NCI-H1092 treated with DMSO at 0.1 percent for 48 hours (cell line): ENCODE data around the gene ARF1.

Experiments
- DNase-seq: peaks from one replicate; lab custom pipeline; 2025; lab: John Stamatoyannopoulos, UW

The ARF1 gene

DNA sequence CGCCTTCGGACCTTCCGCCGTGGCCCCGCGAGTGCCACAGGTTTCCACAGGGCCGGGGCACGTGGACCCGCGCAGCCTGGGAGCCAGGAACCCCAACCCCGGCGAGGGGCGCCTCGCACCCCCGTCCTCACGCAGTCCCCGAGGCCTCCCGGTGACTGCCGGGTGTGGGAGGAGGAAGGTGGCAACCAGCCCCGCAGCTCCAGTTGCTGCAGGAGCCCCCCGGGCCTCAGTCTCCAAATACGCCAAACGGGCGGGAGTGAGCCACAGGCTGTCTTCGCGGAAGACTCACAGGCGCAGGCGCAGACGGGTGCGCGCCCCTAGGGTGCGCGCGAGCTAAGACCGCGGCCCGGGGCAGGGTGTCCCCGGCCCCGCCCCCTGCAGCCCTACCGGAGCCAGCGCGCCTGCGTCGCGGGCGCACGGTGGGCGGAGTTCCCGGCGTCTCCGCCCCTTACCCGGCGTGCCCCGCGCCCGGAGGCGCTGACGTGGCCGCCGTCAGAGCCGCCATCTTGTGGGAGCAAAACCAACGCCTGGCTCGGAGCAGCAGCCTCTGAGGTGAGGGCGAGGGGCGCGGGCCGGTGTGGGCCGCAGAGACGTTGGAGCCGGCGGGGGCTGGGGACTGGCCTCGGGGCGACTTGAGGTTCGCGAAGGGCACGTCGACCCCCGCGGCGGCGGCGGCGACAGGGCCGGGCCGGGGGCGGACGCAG lies at the start of gene ARF1:
Gene ARF1 (plus strand): TSS at position 495 of the 704 bp plus-strand sequence. CDS start 14,407 bp downstream, outside the sequence.
- peak; percentile 93 for DNase-seq

- DNase-seq = no peak
These were observed 49.1 kb upstream of the ARF1 start for GRCh38 chr1:228033376-228033775.

DNA sequence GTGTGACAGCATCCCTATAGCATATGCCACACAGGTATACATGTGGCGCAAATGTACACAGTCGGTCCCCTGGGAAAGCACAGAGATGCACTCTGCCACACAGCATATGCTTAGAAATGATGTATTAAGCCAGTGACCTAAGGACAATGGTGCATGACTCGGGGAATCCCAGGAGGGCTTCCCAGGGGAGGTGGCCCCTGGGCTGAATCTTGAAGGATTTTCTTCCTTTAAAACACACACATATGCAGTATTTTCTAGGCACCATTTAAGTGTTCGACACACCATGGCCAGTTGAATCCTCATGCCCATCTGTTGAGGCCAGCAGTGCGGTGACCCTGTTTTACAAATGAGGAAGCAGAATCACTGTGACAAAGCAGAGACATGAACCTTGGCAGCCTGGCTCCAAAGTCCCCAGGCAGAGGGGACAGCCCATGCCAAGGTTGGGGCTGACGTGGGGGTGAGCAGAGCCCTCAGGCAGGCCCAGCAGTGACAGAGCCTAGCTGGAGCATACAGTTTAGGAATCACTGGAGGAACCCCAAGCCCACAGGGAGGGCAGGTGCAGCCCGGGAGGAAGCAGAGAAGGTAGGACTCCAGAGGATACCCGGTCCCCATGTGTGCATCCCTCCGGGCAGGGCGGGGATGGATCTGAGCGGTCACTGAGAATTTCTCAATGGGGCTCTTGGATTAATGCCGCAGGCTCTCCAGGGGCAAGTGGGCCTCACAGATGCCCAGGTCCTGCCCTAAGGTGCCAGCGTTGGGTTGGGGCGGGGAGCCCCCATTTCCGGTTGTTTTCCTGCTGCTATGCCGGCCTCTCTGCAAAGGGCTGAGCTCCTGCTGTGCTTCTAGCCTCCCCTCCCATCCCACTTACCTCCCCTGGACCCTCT lies 47.3 kb upstream of the ARF1 start:
- no peak for DNase-seq

DNA sequence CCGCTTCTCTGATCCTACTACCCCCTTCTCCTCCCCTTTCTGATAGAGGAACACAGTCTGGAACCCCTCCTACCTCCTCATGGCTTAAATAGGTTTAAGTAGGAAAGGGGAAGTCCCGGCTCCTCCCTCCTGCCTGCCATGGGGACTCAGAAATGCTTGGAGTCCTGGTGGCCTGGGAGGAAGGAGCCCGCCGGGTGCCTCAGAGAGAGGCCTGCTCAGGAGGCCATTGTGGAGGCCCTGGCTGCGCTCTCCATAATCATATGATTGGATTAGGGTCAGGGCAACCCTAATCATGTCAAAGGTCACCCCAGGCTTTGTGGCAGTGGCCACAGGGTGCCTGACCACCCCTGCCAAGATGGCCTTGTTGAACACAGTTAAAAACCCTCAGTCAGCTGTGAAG lies 46.7 kb upstream of the ARF1 start:
- no peak for DNase-seq

DNA sequence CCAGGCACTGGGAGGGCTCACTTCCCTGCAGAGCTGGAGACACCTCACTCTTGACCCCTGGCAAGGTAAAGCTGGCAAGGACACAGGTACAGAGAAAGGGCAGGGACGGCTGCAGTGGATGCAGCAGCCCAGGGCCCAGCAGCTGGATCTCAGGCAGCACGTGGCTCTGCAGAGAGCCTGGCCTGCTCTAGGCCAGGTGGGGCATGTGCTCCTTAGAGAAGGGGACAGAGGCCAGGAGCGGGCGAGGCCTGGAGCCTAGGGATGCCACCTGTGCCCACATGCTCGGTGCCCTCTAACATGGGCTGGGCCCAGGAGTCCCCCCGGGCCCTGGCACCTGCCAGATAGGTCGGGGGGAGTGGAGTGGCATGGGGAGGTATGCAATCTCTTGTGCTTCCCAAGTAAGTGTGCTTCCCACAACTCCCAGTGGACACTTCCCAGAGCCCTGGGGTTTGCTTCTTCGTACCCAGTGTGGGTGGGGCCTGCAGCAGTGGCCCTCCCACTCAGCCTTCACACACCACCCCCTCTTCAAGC lies 45.7 kb upstream of the ARF1 start:
- DNase-seq = no peak

DNA sequence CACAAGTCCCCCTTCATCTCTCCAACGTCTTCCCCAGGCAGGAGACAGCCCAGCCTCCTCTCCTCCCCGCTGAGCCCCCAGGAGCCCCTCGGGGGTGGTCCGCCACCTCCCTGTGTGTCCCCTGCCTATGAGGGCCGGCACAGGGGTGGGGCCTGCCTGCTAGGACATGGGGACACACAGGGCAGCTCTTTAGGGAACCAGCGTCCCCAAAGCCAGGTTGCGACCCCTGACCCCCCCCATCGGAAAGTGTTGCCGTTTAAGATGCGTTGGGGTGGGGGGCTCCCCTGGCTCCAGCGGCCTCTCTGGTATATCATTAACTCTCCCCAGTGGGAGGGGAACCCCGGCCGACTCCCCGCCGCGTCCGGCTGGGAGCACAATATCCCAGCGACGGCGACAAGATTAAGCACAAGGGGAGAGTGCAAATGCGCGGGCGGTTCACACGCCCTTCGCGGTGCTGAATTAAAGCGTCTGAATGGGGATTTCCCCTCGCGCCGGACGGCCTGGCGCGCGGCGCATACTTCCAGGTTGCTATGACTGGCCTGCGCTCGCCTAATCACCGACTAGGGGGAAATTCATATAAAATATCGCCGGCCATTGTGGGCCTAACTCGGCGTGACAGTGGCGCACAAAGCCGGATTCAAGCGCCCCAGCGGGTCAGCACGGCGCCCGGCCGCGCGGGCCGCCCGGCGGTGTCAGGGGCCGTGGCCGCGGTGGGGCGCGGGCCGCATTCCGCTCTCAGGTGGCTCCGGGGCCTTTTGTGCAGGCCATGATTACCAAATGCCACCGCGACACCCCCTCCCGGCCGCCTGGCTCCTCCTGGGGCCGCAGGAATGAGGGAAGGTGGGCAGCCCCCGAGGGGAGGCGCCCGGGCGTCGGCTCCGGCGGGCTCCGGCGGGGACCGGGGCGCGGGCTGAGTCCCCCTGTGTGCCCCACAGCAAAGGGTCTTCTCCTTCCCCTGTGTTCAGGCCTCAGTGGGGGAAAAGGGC lies 44.8 kb upstream of the ARF1 start:
- no peak for DNase-seq

- DNase-seq = no peak
These were observed 44.0 kb upstream of the ARF1 start for GRCh38 chr1:228038387-228039005.

- DNase-seq = no peak
These were observed 43.3 kb upstream of the ARF1 start for GRCh38 chr1:228039006-228039903.

DNA sequence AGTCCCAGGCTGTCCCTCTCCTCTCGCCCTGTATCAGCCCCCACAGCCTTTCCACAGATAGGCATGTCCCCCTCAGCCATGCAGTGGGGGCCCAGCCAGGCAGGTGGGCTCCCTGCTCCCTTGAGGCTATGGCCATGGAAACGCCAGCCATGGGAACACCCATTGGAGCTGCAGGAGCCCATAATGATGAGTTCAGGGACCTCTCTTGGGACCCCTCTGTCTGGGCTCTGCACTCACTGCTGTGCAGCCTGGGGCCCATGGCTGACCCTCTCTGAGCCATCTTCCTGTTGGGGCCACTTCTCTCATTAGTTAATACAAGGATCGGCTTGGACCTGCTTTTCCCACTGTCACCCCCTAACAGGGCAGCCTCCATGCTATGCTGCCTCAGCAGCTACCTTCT lies 42.5 kb upstream of the ARF1 start:
- no peak for DNase-seq

DNA sequence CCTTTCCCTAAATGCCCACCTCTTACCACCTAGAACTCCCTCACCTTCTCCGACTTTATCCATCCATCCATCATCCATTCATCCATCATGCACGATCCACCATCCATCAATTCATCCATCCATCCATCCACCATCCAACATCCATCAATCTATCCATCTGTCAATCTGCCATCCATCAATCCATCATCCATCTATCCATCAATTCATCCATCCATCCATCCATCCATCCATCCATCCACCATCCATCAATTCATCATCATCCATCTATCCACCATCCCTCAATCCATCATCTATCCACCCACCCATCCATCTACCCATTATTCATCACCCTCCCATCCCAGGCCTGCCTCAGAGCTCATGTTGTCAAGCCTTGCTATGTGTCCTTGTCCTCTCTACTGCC lies 41.2 kb upstream of the ARF1 start:
- no peak for DNase-seq

- DNase-seq = no peak
These were observed 40.0 kb upstream of the ARF1 start for GRCh38 chr1:228042508-228042907.

GRCh38 chr1:228043281-228043848 lies 39.1 kb upstream of the ARF1 start:
- DNase-seq = no peak

GRCh38 chr1:228044961-228045360 lies 37.5 kb upstream of the ARF1 start:
- no peak for DNase-seq

GRCh38 chr1:228045405-228045804 lies 37.1 kb upstream of the ARF1 start:
- no peak for DNase-seq

GRCh38 chr1:228045871-228046270 lies 36.6 kb upstream of the ARF1 start:
- no peak for DNase-seq

DNA sequence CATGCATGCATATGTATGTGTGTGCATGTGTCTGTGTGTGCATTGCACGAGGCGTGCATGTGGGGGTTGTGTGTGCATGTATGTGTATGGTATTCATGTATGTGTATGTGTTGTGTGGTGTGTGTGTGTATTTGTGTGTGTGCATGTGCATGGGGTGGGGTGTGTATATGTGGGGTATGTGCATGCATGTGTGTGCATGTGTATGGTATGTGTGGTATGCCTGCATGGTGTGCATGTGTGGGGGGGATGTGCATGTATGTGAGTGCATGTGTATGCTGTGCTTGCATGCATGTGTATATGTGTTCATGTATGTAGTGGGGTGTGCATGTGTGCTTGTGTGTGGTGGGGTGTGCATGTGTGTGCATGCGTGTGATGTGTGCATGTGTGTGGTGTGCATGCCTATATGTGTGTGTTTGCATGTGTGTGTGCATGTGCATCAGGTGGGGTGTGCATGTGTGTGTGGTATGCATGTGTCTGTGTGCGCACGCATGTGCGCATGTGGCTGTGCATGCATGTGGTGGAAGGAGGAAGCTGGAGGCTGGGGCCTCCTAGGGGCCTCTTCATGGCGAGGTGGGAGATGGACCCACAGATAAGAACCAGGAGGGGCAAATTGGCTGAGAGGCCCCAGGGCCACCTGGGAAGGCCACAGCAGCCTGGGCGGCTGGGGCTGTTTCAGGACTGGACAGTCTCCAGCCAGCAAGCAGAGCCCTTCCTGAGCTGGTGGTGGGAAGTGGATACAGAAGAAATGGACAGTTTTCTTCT lies 35.9 kb upstream of the ARF1 start:
- no peak for DNase-seq

GRCh38 chr1:228047183-228047466 lies 35.4 kb upstream of the ARF1 start:
- no peak for DNase-seq

DNA sequence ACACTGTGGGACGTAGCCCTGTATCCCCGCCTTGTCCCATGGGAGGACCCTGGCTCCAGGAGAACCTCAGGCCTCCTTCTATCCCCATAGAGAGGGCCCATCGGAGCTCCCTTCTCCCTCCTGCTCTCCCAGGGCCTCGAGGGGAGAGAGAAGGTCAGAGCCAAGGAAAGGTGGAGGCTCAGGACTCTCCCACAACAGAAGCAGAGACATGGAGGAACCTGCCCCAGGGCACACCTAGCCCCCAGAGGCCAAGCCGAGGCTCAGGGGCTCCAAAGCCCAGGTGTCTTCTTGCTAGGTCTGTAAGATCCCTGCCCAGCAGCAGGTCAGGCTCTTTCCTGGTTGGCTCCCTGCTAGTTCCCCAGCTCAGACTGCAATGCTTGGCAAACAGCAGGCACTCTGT lies 34.4 kb upstream of the ARF1 start:
- DNase-seq = no peak

DNA sequence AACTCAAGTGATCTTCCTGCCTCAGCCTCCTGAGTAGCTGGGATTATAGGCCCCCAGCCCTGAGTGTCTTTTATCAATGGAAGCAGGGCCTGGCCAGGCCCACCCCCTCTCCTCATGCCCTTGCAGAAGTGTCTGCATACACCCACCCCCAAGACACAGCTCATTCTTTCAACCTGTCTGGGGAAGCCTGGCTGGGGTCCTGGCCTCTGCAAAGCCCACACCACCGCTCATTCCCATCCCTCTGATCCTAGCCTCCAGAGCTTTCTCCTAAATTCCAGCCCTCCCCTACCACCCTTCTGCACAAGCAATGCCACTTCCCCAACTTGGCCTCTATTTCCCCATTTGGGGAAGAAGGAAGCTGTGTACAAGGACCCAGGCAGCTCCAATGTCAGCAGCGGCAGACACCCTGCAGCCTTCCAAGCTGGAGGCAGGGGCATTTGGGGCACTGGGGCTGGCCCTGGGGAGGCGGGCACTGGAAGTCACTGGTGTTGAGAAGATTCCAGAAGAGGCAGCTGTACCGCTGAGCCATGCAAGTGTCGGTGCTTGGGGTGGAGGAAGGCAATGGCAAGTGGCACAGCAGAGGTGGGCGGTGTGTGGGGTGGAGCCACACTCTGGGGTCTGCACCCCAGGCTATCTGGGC lies 33.7 kb upstream of the ARF1 start:
- no peak for DNase-seq
